LNCaP clone FGC (cell line): Measurements from ENCODE around the gene RBM33.

Source experiments
- DNase-seq: peaks from one replicate; pipeline ENCODE4 v3.0.0-alpha.2; 2011; ENCODE audit warnings: low read depth
- H3K4me3 ChIP-seq: 2 replicates; pipeline ENCODE4 v1.5.1; 2011; ENCODE audit warnings: mild to moderate bottlenecking, low read depth, low read length, control low read depth
- TF ChIP-seq, protein P1 (sequence below): IDR thresholded peaks from 2 replicates; pipeline ENCODE4 v1.5.1; 2012; ENCODE audit warnings: mild to moderate bottlenecking; ENCODE audit not compliant: control insufficient read depth, insufficient read depth; ENCODE audit errors: extremely low read depth

Gene RBM33

DNA sequence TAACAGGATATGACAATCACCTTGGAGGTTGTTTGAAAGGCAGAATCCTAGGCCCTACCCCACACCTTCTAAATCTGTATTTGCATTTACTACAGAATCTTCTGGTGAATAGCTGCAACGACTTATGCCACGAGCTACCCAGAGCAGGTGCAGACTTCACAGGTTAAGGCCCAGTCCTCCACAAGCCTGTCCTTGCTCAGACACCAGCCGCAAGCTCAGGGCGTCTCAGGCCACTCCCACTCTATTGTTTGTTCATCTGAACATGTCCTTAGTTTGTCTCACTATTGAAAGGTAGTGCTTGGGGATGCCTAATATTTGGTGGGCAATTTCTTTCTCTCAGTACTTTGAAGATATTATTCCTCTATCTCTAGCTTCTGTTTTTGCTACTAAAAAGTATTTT is 18.9 kb upstream of the RBM33 start:
- TF ChIP-seq, protein P1, sequence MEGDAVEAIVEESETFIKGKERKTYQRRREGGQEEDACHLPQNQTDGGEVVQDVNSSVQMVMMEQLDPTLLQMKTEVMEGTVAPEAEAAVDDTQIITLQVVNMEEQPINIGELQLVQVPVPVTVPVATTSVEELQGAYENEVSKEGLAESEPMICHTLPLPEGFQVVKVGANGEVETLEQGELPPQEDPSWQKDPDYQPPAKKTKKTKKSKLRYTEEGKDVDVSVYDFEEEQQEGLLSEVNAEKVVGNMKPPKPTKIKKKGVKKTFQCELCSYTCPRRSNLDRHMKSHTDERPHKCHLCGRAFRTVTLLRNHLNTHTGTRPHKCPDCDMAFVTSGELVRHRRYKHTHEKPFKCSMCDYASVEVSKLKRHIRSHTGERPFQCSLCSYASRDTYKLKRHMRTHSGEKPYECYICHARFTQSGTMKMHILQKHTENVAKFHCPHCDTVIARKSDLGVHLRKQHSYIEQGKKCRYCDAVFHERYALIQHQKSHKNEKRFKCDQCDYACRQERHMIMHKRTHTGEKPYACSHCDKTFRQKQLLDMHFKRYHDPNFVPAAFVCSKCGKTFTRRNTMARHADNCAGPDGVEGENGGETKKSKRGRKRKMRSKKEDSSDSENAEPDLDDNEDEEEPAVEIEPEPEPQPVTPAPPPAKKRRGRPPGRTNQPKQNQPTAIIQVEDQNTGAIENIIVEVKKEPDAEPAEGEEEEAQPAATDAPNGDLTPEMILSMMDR, result no peak
- no peak for DNase-seq
- H3K4me3 ChIP-seq, result no peak overlapping the region

DNA sequence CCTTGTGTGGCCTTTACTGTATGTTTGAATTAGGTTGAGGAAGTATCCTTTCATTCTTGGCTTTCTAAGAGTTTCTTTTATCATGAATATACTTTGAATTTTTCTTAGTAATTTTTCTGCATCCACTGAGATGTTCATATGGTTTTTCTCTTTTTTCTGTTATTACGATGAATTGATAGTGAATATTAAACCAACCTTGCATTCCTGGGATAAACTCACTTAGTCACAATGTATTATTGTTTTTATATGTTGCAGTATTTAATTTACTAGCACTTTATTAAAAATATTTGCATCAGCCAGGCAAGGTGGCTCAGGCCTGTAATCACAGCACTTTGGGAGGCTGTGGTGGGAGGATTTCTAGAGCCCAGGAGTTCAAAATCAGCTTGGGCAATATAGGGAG is 15.3 kb upstream of the RBM33 start:
- TF ChIP-seq, protein P1, result no peak
- no peak overlapping the region for H3K4me3 ChIP-seq
- no peak for DNase-seq

DNA sequence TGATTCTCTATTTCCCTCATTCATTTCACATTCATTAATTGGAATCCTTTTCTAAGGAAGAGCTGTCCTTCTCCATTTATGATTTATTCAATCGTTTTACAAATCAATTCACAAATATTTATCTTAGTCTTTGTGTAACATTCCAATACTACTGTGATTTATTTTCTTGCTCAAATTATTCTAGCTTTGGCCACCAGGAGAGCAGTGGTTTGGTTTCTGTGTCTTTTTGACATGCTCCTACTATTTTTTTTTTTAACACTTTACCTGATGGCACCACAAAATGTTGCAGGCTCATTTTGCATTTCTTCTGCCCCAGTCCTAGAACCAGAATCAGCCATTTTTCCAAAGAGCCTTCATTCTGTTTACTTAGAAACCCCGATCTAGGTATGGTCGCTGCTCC is 13.3 kb upstream of the RBM33 start:
- no peak for DNase-seq
- TF ChIP-seq, protein P1, result no peak
- H3K4me3 ChIP-seq, result no peak overlapping the region

DNA sequence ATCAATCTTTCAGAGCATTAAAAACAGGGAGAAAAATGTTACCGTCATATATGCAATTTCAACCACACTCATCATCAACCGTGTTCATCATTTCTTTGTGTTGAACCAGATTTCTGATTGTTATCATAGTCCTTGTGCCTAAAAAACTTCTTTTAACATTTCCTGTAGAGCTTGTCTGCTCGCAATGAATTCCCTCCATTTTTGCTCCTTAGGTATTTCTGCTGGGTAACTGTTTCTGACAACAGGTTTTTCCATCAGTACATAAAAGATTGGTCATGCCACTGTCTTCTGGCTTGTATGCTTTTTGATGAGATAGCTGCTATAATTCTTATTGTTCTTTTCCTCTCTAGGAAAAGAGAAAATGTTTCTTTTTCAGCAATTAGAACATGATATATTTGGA is 8.6 kb upstream of the RBM33 start:
- TF ChIP-seq, protein P1, result no peak
- no peak overlapping the region for H3K4me3 ChIP-seq
- DNase-seq, result no peak

DNA sequence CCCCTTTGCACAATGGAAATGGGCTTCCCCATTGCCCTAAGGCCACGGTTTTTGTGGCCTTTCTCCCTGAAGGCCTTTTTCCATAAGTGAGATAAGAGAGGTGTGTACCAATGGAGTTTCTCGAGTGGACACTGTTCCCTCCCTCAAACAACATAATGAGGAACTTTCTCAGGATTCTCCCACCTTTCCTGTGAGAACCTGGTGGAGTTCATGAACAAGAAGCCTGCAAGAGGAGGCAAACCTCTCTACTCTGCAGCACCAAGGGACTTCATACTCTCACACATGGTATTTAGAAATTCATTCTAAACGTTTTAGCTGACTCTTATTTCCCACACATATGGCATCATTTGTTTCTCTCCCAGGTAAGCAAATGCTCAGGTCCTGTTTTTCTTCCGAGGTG is 7.3 kb upstream of the RBM33 start:
- TF ChIP-seq, protein P1, result no peak
- DNase-seq, result no peak
- no peak overlapping the region for H3K4me3 ChIP-seq

DNA sequence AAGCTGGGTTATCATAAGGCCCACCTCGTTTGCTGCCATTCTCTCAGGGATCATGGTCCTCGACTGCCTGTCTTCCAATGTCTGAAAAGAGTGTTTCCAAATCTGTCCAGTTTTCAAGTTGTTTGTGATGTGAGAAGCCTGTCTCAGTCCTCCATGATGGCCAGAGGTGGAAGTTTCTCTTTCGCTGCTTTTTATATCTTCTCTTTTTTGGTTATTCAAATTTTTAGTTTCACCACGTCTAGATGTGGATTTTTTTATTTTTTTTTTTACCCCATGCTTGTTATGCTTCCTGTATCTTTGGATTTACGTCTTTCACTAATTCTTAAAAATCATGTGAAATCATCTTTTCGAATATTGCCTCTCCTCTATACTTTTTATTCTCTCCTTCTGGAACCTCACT is 6.1 kb upstream of the RBM33 start:
- TF ChIP-seq, protein P1, result no peak

DNA sequence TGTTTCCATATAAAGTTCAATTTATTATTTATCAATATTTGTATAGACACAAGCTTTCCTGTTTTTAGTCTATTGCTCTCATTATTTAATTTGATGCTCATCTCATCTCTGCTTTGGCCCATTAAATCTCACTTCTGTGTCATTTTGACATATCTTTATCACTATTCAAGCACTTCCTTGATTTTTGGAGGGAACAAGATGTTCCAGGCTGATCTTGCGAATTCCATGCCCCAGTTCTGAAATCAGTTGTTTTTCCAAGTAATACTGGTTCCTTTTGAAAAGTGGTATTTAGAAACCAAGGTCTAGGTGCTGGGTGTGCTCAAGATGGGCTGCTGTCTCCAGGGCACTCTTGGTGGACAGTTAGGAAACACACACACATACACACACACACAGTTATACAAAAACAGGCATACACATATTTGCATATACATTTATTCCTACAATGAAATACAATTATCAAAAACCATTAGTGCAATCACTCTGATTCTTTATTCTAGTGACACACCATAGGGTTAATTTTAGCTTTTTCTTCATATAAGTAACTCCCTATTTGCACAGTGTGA is 4.4 kb upstream of the RBM33 start:
- no peak for DNase-seq
- TF ChIP-seq, protein P1, result no peak
- H3K4me3 ChIP-seq, result no peak overlapping the region

More for the DNA sequence above, 6.1 kb upstream of the RBM33 start:
- DNase-seq, result no peak
- no peak overlapping the region for H3K4me3 ChIP-seq
